DOHH2 (cell line): ENCODE data around the gene S100PBP.

Experiments
- H3F3A ChIP-seq: fragments of 200-600 bp; sonication (generic), shearing (Covaris generic); 2 replicates; pipeline ENCODE4 v1.6.0; 2016; ENCODE audit warnings: antibody characterized with exemption, mild to moderate bottlenecking; ENCODE audit not compliant: control insufficient read depth, insufficient read depth
- H3K27ac ChIP-seq: fragments of 200-600 bp; sonication (generic); 2 replicates; pipeline ENCODE4 v1.5.1; 2014; ENCODE audit warnings: low read depth, mild to moderate bottlenecking, low read length, moderate library complexity
- H3K27me3 ChIP-seq: fragments of 200-600 bp; sonication (generic); 2 replicates; pipeline ENCODE4 v1.6.1; 2014; ENCODE audit warnings: mild to moderate bottlenecking, low read length, mixed read lengths; ENCODE audit not compliant: control insufficient read depth
- H3K36me3 ChIP-seq: fragments of 200-600 bp; sonication (generic); 2 replicates; pipeline ENCODE4 v1.6.1; 2014; ENCODE audit warnings: mild to moderate bottlenecking, low read length, moderate library complexity, mixed read lengths; ENCODE audit not compliant: control insufficient read depth
- H3K4me1 ChIP-seq: fragments of 200-600 bp; sonication (generic); 2 replicates; pipeline ENCODE4 v1.6.1; 2014; ENCODE audit warnings: mild to moderate bottlenecking, low read length, mixed read lengths; ENCODE audit not compliant: control insufficient read depth
- H3K4me2 ChIP-seq: fragments of 200-600 bp; sonication (generic); 2 replicates; pipeline ENCODE4 v1.6.0; 2014; ENCODE audit warnings: mild to moderate bottlenecking, low read length, moderate library complexity
- H3K4me3 ChIP-seq: fragments of 200-600 bp; sonication (generic); 2 replicates; pipeline ENCODE4 v1.5.1; 2014; ENCODE audit warnings: mild to moderate bottlenecking, low read length, mixed read lengths
- H3K79me2 ChIP-seq: fragments of 200-600 bp; sonication (generic); 2 replicates; pipeline ENCODE4 v1.6.1; 2014; ENCODE audit warnings: mild to moderate bottlenecking, low read length, mixed read lengths; ENCODE audit not compliant: control insufficient read depth
- H3K9me2 ChIP-seq: fragments of 200-600 bp; sonication (generic); replicated peaks from 2 replicates; pipeline ENCODE4 v1.6.1; 2014; ENCODE audit warnings: mild to moderate bottlenecking, low read length, mixed read lengths; ENCODE audit not compliant: control insufficient read depth
- H3K9me3 ChIP-seq: fragments of 200-600 bp; sonication (generic); 2 replicates; pipeline ENCODE4 v1.6.1; 2014; ENCODE audit warnings: antibody characterized with exemption, low read length, mixed read lengths; ENCODE audit not compliant: control insufficient read depth, insufficient read depth
- H4K20me1 ChIP-seq: fragments of 200-600 bp; sonication (generic); 2 replicates; pipeline ENCODE4 v1.6.0; 2014; ENCODE audit warnings: low read depth, mild to moderate bottlenecking, antibody characterized with exemption, low read length, moderate library complexity; ENCODE audit not compliant: control insufficient read depth, insufficient read depth
- EZH2phosphoT487 ChIP-seq: fragments of 200-600 bp; sonication (generic); IDR thresholded peaks from 2 replicates; pipeline ENCODE4 v1.6.1; 2017; ENCODE audit warnings: borderline replicate concordance, mild to moderate bottlenecking, antibody characterized with exemption, low read length, moderate library complexity, mixed read lengths
- TF ChIP-seq, protein P1 (sequence below): fragments of 200-600 bp; sonication (generic); IDR thresholded peaks from one replicate; pipeline ENCODE4 v1.5.1; 2014; ENCODE audit warnings: antibody characterized with exemption, mild to moderate bottlenecking, low read depth, low read length; ENCODE audit not compliant: poor library complexity, severe bottlenecking

S100PBP gene

DNA sequence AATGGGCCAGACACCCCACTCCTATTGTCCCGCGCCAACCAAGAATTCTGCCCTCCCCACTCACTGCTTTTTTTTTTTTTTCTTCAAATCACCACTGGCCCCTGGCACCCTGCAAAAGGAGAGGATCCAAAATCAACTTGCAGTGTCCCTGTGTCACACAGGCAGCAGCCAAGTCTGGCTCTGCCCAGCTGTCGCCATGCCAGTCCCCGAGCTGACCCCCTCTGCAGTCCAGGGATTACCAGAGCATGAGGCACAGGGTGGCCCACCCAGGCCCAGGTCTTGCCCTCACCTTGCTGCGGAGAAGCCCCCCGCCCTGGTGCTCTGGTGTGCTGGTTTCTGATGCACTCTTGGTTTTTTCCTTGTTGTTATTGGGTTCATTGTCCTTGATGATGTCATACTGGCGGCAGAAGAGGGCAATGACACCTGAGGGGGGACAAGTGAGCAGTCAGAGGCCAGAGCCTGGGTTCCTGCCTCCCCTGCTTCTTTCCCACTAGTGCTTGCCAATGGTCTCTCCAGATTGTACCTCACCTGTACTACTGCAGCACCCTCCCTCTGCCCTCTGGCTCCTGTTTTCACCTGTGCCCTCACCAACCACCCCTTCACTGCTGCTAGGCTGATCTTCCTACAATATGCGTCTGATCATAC, 47.0 kb downstream of the S100PBP start:
- no peak overlapping the region for H3K27ac ChIP-seq
- H3K9me3 ChIP-seq: no peaks in the 10 kb centered on the region
- TF ChIP-seq EZH2phosphoT487: no peak
- TF ChIP-seq, protein P1, sequence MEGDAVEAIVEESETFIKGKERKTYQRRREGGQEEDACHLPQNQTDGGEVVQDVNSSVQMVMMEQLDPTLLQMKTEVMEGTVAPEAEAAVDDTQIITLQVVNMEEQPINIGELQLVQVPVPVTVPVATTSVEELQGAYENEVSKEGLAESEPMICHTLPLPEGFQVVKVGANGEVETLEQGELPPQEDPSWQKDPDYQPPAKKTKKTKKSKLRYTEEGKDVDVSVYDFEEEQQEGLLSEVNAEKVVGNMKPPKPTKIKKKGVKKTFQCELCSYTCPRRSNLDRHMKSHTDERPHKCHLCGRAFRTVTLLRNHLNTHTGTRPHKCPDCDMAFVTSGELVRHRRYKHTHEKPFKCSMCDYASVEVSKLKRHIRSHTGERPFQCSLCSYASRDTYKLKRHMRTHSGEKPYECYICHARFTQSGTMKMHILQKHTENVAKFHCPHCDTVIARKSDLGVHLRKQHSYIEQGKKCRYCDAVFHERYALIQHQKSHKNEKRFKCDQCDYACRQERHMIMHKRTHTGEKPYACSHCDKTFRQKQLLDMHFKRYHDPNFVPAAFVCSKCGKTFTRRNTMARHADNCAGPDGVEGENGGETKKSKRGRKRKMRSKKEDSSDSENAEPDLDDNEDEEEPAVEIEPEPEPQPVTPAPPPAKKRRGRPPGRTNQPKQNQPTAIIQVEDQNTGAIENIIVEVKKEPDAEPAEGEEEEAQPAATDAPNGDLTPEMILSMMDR: no peak
- H4K20me1 ChIP-seq: no peaks in the 10 kb centered on the region
- no peaks in the 10 kb centered on the region for H3K27me3 ChIP-seq
- H3K4me2 ChIP-seq: no peak overlapping the region
- H3K4me1 ChIP-seq: no peaks in the 10 kb centered on the region
- no peaks in the 10 kb centered on the region; the same call in 1 of the 2 replicates for H3F3A ChIP-seq
- H3K9me2 ChIP-seq: no peaks in the 10 kb centered on the region
- no peaks in the 10 kb centered on the region for H3K79me2 ChIP-seq
- H3K4me3 ChIP-seq: no peak overlapping the region
- H3K36me3 ChIP-seq: peaks cover 16% of the 10 kb centered on the region

DNA sequence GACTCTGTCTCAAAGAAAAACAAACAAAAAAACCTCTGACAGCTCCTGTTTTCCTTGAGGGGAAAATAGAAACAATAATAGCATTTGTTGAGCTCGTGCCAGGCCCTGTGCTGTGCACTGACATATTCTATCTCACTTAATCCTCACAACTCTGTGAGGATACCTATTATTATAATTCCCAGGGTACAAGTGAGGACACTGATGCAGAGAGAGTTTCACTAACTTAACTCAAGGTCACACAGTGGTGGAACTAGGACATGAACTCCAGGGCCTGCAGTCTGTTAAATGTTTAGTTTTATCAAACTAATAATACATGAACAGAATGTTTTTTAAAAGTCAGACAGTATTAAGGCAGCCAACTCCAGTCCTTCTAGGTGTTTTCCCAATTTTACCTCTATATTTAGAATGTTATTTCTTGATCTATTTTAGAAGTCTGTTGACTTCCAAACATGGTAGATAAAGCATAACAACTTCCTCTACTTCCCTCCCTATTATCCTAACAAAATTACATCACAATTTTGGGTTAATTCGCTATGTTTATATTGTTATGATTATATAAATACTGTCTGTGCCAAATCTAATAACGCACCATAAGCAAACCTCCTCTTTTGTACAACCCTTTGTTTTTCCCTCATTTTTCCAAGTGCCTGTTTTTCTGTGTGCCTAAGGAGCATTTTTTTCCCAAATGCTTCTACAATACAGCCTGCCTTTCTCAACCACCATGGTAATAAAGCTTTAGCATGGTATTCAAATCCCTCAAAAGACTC, 48.4 kb downstream of the S100PBP start:
- H3K4me3 ChIP-seq: no peak overlapping the region
- no peaks in the 10 kb centered on the region for H3K9me2 ChIP-seq
- no peaks in the 10 kb centered on the region; the same call in 1 of the 2 replicates for H3F3A ChIP-seq
- TF ChIP-seq, protein P1: no peak
- no peak for TF ChIP-seq EZH2phosphoT487
- no peaks in the 10 kb centered on the region for H3K79me2 ChIP-seq
- H3K4me1 ChIP-seq: no peaks in the 10 kb centered on the region
- H3K27ac ChIP-seq: no peak overlapping the region
- peaks cover 8% of the 10 kb centered on the region for H3K27me3 ChIP-seq
- H3K4me2 ChIP-seq: no peak overlapping the region
- H4K20me1 ChIP-seq: no peaks in the 10 kb centered on the region
- peaks cover 14% of the 10 kb centered on the region for H3K36me3 ChIP-seq
- no peaks in the 10 kb centered on the region for H3K9me3 ChIP-seq

DNA sequence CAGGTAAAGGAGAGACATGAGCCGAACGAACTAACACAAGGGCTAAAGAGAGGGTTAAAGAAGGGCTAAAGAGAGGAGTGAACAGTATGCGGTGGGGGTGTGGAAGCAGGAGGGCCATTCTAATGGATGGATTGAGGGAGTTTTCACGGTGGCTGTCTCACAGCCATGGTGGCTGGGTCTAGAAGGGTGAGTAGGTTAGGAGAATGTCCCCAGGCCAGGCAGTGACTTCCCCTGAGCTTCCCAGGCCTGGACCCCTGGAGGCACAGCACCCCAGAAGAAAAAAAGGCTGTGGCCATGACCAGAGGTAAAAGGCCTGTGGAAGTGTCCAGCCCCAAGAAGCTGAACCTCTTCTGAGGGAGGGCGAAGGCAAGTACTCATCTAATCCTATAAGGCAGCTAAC, 49.7 kb downstream of the S100PBP start:
- TF ChIP-seq EZH2phosphoT487: no peak
- TF ChIP-seq, protein P1: no peak
- Histone ChIP-seq H3K9me2 (no peaks in the 10 kb centered on the region), H3K27ac (no peak overlapping the region), H3K4me3 (no peak overlapping the region), H4K20me1 (peaks cover 6% of the 10 kb centered on the region; the same call in 1 of the 2 replicates), H3K9me3 (no peaks in the 10 kb centered on the region), H3K4me1 (peaks cover 7% of the 10 kb centered on the region), H3K36me3 (peaks cover 7% of the 10 kb centered on the region; the same call in 1 of the 2 replicates), H3K4me2 (no peak overlapping the region), H3K27me3 (peaks cover 21% of the 10 kb centered on the region), H3K79me2 (no peaks in the 10 kb centered on the region), H3F3A (no peaks in the 10 kb centered on the region; the same call in 1 of the 2 replicates)
